GM12878 (cell line): ENCODE measurements around the gene BNIP5. TPM values are rescaled to one million over a fixed set of nuclear protein-coding genes. Genes with fewer than 3 reads are reported as not detected.

Experiments
- ATF7 ChIP-seq: fragments of 450-650 bp; IDR thresholded peaks from 2 replicates; pipeline ENCODE4 v1.6.1; 2016; ENCODE audit warnings: low read depth, mild to moderate bottlenecking
- BCL11A ChIP-seq: IDR thresholded peaks from 2 replicates; pipeline ENCODE4 v1.6.1; 2011; ENCODE audit warnings: low read depth, low read length
- BHLHE40 ChIP-seq, 2 experiments: fragments of 450-650 bp in 1 of 2; IDR thresholded peaks; 2 replicates each; pipeline ENCODE4 v1.6.1; 2011 to 2017; ENCODE audit warnings: low read depth in 2 of 2, borderline replicate concordance in 1 of 2, improper control_type of control experiment in 1 of 2, low read length in 1 of 2, mild to moderate bottlenecking in 1 of 2
- CBX5 ChIP-seq: sonication (generic); IDR thresholded peaks from 2 replicates; pipeline ENCODE4 v1.6.1; 2016; ENCODE audit warnings: low read depth, moderate library complexity, mild to moderate bottlenecking, inconsistent platforms
- CHD4 ChIP-seq: fragments of 200-600 bp; sonication (generic); IDR thresholded peaks from 2 replicates; pipeline ENCODE4 v1.6.1; 2016; ENCODE audit warnings: mild to moderate bottlenecking
- DPF2 ChIP-seq: fragments of 450-650 bp; IDR thresholded peaks from 2 replicates; pipeline ENCODE4 v1.6.1; 2017; ENCODE audit warnings: mild to moderate bottlenecking
- EED ChIP-seq: sonication (generic); IDR thresholded peaks from 2 replicates; pipeline ENCODE4 v1.6.1; 2016; ENCODE audit warnings: antibody characterized with exemption, low read depth
- EP300 ChIP-seq, 2 experiments: fragments of 150-350 bp in 1 of 2; IDR thresholded peaks; 2 replicates each; pipeline ENCODE4 v1.6.1; 2011 to 2012; ENCODE audit warnings: low read depth in 2 of 2, low read length in 2 of 2, borderline replicate concordance in 1 of 2, improper control_type of control experiment in 1 of 2, inconsistent platforms in 1 of 2; ENCODE audit not compliant: control insufficient read depth in 1 of 2
- GABPA ChIP-seq: IDR thresholded peaks from 2 replicates; pipeline ENCODE4 v1.6.1; 2014; ENCODE audit warnings: antibody characterized with exemption, low read depth, mild to moderate bottlenecking, inconsistent platforms
- HDAC2 ChIP-seq: fragments of 200-600 bp; sonication (generic); IDR thresholded peaks from 2 replicates; pipeline ENCODE4 v1.6.1; 2017
- IKZF1 ChIP-seq: fragments of 450-650 bp; conservative IDR thresholded peaks from 2 replicates; pipeline ENCODE4 v1.6.1; 2017; ENCODE audit warnings: antibody characterized with exemption, mild to moderate bottlenecking
- JUNB ChIP-seq: IDR thresholded peaks from 2 replicates; pipeline ENCODE4 v1.6.1; 2016; ENCODE audit warnings: antibody characterized with exemption, mild to moderate bottlenecking
- KAT2A ChIP-seq: conservative IDR thresholded peaks from 2 replicates; pipeline ENCODE4 v1.6.1; 2011; ENCODE audit warnings: low read depth, low read length; ENCODE audit not compliant: control insufficient read depth
- MTA2 ChIP-seq: fragments of 450-650 bp; IDR thresholded peaks from 2 replicates; pipeline ENCODE4 v1.6.1; 2016; ENCODE audit warnings: low read depth, mild to moderate bottlenecking, moderate library complexity
- RBBP5 ChIP-seq: fragments of 200-600 bp; sonication (generic); conservative IDR thresholded peaks from 2 replicates; pipeline ENCODE4 v1.6.1; 2016
- SMARCA5 ChIP-seq: fragments of 450-650 bp; IDR thresholded peaks from 2 replicates; pipeline ENCODE4 v1.6.1; 2017; ENCODE audit warnings: mild to moderate bottlenecking
- SP1 ChIP-seq: IDR thresholded peaks from one replicate; pipeline ENCODE4 v1.6.1; 2011; ENCODE audit warnings: low read depth, low read length
- TBL1XR1 ChIP-seq: IDR thresholded peaks from 2 replicates; pipeline ENCODE4 v1.6.1; 2012; ENCODE audit warnings: low read depth, low read length, improper control_type of control experiment
- TCF12 ChIP-seq: IDR thresholded peaks from 2 replicates; pipeline ENCODE4 v1.6.1; 2011; ENCODE audit warnings: low read depth, mild to moderate bottlenecking, low read length
- ZNF24 ChIP-seq: fragments of 450-650 bp; IDR thresholded peaks from 2 replicates; pipeline ENCODE4 v1.6.1; 2017; ENCODE audit warnings: antibody characterized with exemption, mild to moderate bottlenecking
- polyA plus RNA-seq, 11 experiments: library from polyadenylated mRNA; depleted of rRNA in 4 of 11; unstranded in 6 of 11; stranded (reverse) in 5 of 11; fragments of >200 nt; fragmentation: Nextera tagmentation in 4 of 11; fragmentation: Illumina TruSeq in 1 of 11; extraction: Ambion mirVana in 4 of 11; extraction: Trizol in 1 of 11; gene quantifications; 1 replicate in 1 of 11; 2 replicates in 10 of 11; pipeline versions ENCODE4 v1.2.1 to v1.2.3, GENCODE V29; 2011 to 2016; ENCODE audit warnings: inconsistent platforms in 2 of 11, missing spikeins in 2 of 11, low read depth in 1 of 11
- total RNA-seq, 4 experiments: library from RNA; depleted of rRNA in 3 of 4; stranded (reverse); fragments of >200 nt in 3 of 4; fragmentation: Illumina TruSeq in 1 of 4; extraction: Trizol in 1 of 4; gene quantifications; 2 replicates each; pipeline versions ENCODE4 v1.2.1 to v1.2.3, GENCODE V29; 2013 to 2021
- TF ChIP-seq, protein P1 (sequence below): IDR thresholded peaks from 2 replicates; pipeline ENCODE4 v1.6.1; 2012; ENCODE audit warnings: improper control_type of control experiment, low read depth, low read length; ENCODE audit not compliant: insufficient replicate concordance
- TF ChIP-seq, protein P2 (sequence below): fragments of 450-650 bp; IDR thresholded peaks from 2 replicates; pipeline ENCODE4 v1.6.1; 2017; ENCODE audit warnings: low read depth, mild to moderate bottlenecking, moderate library complexity
- TF ChIP-seq, protein P3 (sequence below): fragments of 450-650 bp; conservative IDR thresholded peaks from 2 replicates; pipeline ENCODE4 v1.6.1; 2017; ENCODE audit warnings: mild to moderate bottlenecking, moderate library complexity

The BNIP5 gene
- total and polyA plus RNA-seq, 10 of the 15 experiments (the other 5 are each of a cell fraction or from before 2014, with no cell fraction given), result 0.02 to 0.68 (median 0.05) TPM; not detected in 2

DNA sequence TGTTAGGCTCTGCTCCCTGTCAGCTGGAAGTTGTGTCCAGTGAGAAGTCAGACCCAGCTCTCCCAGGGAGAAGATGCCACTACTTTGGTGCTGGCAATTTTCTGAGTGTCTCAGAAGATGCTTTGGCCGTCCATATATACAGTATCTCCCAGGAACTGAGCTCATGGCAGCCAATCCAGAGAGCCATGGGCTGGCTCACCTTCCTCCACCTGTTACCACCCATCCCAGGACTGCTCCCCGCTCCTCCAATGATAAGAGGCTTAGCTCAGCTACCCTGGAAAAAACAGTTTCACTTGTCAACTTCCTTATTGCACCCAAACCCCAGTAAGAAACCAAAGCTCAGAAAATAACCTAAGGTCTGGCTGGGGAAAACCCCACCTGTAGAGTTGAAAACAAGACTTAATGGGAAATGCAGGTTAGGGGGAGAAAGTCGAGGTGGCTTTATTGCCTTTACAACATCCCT is at the start of gene BNIP5 (continued):
- TF ChIP-seq, protein P1, sequence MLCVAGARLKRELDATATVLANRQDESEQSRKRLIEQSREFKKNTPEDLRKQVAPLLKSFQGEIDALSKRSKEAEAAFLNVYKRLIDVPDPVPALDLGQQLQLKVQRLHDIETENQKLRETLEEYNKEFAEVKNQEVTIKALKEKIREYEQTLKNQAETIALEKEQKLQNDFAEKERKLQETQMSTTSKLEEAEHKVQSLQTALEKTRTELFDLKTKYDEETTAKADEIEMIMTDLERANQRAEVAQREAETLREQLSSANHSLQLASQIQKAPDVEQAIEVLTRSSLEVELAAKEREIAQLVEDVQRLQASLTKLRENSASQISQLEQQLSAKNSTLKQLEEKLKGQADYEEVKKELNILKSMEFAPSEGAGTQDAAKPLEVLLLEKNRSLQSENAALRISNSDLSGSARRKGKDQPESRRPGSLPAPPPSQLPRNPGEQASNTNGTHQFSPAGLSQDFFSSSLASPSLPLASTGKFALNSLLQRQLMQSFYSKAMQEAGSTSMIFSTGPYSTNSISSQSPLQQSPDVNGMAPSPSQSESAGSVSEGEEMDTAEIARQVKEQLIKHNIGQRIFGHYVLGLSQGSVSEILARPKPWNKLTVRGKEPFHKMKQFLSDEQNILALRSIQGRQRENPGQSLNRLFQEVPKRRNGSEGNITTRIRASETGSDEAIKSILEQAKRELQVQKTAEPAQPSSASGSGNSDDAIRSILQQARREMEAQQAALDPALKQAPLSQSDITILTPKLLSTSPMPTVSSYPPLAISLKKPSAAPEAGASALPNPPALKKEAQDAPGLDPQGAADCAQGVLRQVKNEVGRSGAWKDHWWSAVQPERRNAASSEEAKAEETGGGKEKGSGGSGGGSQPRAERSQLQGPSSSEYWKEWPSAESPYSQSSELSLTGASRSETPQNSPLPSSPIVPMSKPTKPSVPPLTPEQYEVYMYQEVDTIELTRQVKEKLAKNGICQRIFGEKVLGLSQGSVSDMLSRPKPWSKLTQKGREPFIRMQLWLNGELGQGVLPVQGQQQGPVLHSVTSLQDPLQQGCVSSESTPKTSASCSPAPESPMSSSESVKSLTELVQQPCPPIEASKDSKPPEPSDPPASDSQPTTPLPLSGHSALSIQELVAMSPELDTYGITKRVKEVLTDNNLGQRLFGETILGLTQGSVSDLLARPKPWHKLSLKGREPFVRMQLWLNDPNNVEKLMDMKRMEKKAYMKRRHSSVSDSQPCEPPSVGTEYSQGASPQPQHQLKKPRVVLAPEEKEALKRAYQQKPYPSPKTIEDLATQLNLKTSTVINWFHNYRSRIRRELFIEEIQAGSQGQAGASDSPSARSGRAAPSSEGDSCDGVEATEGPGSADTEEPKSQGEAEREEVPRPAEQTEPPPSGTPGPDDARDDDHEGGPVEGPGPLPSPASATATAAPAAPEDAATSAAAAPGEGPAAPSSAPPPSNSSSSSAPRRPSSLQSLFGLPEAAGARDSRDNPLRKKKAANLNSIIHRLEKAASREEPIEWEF, result no peak
- TF ChIP-seq, protein P2, sequence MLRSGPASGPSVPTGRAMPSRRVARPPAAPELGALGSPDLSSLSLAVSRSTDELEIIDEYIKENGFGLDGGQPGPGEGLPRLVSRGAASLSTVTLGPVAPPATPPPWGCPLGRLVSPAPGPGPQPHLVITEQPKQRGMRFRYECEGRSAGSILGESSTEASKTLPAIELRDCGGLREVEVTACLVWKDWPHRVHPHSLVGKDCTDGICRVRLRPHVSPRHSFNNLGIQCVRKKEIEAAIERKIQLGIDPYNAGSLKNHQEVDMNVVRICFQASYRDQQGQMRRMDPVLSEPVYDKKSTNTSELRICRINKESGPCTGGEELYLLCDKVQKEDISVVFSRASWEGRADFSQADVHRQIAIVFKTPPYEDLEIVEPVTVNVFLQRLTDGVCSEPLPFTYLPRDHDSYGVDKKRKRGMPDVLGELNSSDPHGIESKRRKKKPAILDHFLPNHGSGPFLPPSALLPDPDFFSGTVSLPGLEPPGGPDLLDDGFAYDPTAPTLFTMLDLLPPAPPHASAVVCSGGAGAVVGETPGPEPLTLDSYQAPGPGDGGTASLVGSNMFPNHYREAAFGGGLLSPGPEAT, result peak; percentile 69
- TF ChIP-seq JUNB (no peak), EP300 (IDR thresholded peaks at IDR 0.05; ENCODE audit: borderline replicate concordance in 1 of 2, control insufficient read depth in 1 of 2, low read depth in 2 of 2, low read length in 2 of 2) (no peak), SMARCA5 (0 out of 2 replicates have a peak, but pooled peaks have one; percentile 7), GABPA (no peak), BCL11A (no peak), CBX5 (no peak), IKZF1 (peak; percentile 77), EED (peak; percentile 63), MTA2 (no peak), BHLHE40 (IDR thresholded peaks at IDR 0.05; ENCODE audit: borderline replicate concordance in 1 of 2, low read depth in 2 of 2, low read length in 1 of 2) (no peak), ZNF24 (no peak), CHD4 (no peak), TBL1XR1 (no peak), RBBP5 (no peak), ATF7 (0 out of 2 replicates have a peak, but pooled peaks have one; percentile 35), HDAC2 (no peak), TCF12 (no peak), KAT2A (no peak), DPF2 (0 out of 2 replicates have a peak, but pooled peaks have one; percentile 22), SP1 (no peak)
- TF ChIP-seq, protein P3, sequence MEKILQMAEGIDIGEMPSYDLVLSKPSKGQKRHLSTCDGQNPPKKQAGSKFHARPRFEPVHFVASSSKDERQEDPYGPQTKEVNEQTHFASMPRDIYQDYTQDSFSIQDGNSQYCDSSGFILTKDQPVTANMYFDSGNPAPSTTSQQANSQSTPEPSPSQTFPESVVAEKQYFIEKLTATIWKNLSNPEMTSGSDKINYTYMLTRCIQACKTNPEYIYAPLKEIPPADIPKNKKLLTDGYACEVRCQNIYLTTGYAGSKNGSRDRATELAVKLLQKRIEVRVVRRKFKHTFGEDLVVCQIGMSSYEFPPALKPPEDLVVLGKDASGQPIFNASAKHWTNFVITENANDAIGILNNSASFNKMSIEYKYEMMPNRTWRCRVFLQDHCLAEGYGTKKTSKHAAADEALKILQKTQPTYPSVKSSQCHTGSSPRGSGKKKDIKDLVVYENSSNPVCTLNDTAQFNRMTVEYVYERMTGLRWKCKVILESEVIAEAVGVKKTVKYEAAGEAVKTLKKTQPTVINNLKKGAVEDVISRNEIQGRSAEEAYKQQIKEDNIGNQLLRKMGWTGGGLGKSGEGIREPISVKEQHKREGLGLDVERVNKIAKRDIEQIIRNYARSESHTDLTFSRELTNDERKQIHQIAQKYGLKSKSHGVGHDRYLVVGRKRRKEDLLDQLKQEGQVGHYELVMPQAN, result no peak
